Transverse colon (tissue), 4 donors: ENCODE measurements around the gene STRADA. TPM values are rescaled to one million over a fixed set of nuclear protein-coding genes. Genes with fewer than 3 reads are reported as not detected.

Experiments used
- DNase-seq: peaks from one replicate; pipeline ENCODE4 v3.0.0-alpha.2; 2019
- H3K27ac ChIP-seq, 4 donors: fragments of 200-600 bp; sonication (generic); 2 replicates each; pipeline ENCODE4 v1.5.1; 2016 to 2018; ENCODE audit warnings: inconsistent platforms in 4 of 4
- H3K27me3 ChIP-seq: fragments of 200-600 bp; sonication (generic); 2 replicates; pipeline ENCODE4 v1.5.1; 2017; ENCODE audit warnings: inconsistent platforms
- H3K36me3 ChIP-seq, 4 donors: fragments of 200-600 bp; sonication (generic); 2 replicates each; pipeline ENCODE4 v1.5.1; 2017 to 2019; ENCODE audit warnings: inconsistent platforms in 4 of 4
- H3K4me1 ChIP-seq, 4 donors: fragments of 200-600 bp; sonication (generic); 2 replicates each; pipeline ENCODE4 v1.5.1; 2017 to 2020; ENCODE audit warnings: inconsistent platforms in 4 of 4
- H3K4me3 ChIP-seq, 4 donors: fragments of 200-600 bp; sonication (generic); 1 replicate in 1 of 4; 2 replicates in 3 of 4; pipeline versions ENCODE4 v1.5.1 to v1.6.1; 2017 to 2019; ENCODE audit warnings: inconsistent platforms in 4 of 4
- H3K9me3 ChIP-seq, 2 donors: fragments of 200-600 bp; sonication (generic); 2 replicates each; pipeline ENCODE4 v1.5.1; 2017 to 2019; ENCODE audit warnings: inconsistent platforms in 2 of 2
- CTCF ChIP-seq, 5 experiments: fragments of 200-600 bp in 3 of 5; fragments of 450-650 bp in 2 of 5; sonication (generic) in 3 of 5; IDR thresholded peaks; 1 replicate in 2 of 5; 2 replicates in 3 of 5; pipeline ENCODE4 v1.5.1; 2016 to 2017; ENCODE audit warnings: antibody characterized with exemption in 5 of 5, inconsistent platforms in 3 of 5, mild to moderate bottlenecking in 2 of 5, moderate library complexity in 1 of 5
- EP300 ChIP-seq: sonication (generic); formaldehyde crosslinking; IDR thresholded peaks from one replicate; pipeline ENCODE4 v1.6.1; 2017; ENCODE audit warnings: antibody characterized with exemption, low read depth
- POLR2A ChIP-seq: fragments of 450-650 bp; IDR thresholded peaks from one replicate; pipeline ENCODE4 v1.6.1; 2016; ENCODE audit warnings: antibody characterized with exemption, mild to moderate bottlenecking, moderate library complexity
- POLR2AphosphoS5 ChIP-seq, 3 donors: sonication (generic); formaldehyde crosslinking; IDR thresholded peaks; one replicate each; pipeline ENCODE4 v1.6.1; 2016; ENCODE audit warnings: antibody characterized with exemption in 3 of 3
- WGBS, 2 donors: methylation state at CpG; one replicate each; pipeline ENCODE4 v1.1.5; 2018; ENCODE audit warnings: low coverage in 1 of 2; 5-methylcytosine and 5-hydroxymethylcytosine counted together
- in situ Hi-C, 4 donors: fragments of 200-750 bp; cut with MboI; loops; one replicate each; pipeline versions ENCODE4 v1.15.0 to v1.15.1; 2017; ENCODE audit warnings: low sequenced_read_pairs in 3 of 4, low pct_ligation_motif_present in 1 of 4, low pct_unique_long_range_greater_than_20kb in 1 of 4
- intact Hi-C: fragments of 100-400 bp; cut with DNase I; formaldehyde crosslinking; loops from one replicate; pipeline ENCODE4 v1.15.1; 2023; ENCODE audit warnings: low total_unique reads
- total RNA-seq, 4 donors: library from RNA; depleted of rRNA; stranded (reverse); fragments of >200 nt; gene quantifications; one replicate each; pipeline ENCODE4 v1.1.0, GENCODE V29; 2016

The STRADA gene
- total RNA-seq, 4 donors from 2014 or later = 23.1 to 37.8 (median 33.8) TPM

- DNase-seq = no peak
- Histone ChIP-seq H3K27me3 (peaks cover 15% of the 10 kb centered on the region), H3K9me3 (no peaks in the 10 kb centered on the region), H3K36me3 (no peaks in the 10 kb centered on the region), H3K4me1 (peaks cover 7 to 41% (median 29%) of the 10 kb centered on the region in 4 donors), H3K27ac (peak overlapping the region; percentile 83 to 87 (median 84)), H3K4me3 (peak overlapping the region in 3 of 4 donors; percentile 49 to 68 (median 64))
- intact Hi-C loops (loop anchor here (10.0 kb wide), 1 partner anchor 74 kb away; the partner anchor contains the start of gene MAP3K3), in situ Hi-C loops (no loop called here)
- no peak for TF ChIP-seq EP300
- TF ChIP-seq POLR2A = no peak
- TF ChIP-seq POLR2AphosphoS5 (IDR thresholded peaks at IDR 0.05) = no peak
- no peak for TF ChIP-seq CTCF (IDR thresholded peaks at IDR 0.05)
- 25% methylated on average over 24 of the region's 24 CpGs; no CpG with 5 or more reads in 1 of the 2 donors for WGBS, 2 donors
Observed at GRCh38 chr17:63698381-63698885, 43.2 kb downstream of the STRADA start.

- Histone ChIP-seq H3K27ac (peak overlapping the region; percentile 83 to 87 (median 84)), H3K27me3 (peaks cover 15% of the 10 kb centered on the region), H3K4me1 (peaks cover 7 to 41% (median 29%) of the 10 kb centered on the region in 4 donors), H3K4me3 (peak overlapping the region in 1 of 4 donors; percentile 64), H3K36me3 (no peaks in the 10 kb centered on the region), H3K9me3 (no peaks in the 10 kb centered on the region)
- TF ChIP-seq POLR2A = peak; percentile 20
- peak in 2 of 3 donors; percentile 6 to 39 for TF ChIP-seq POLR2AphosphoS5 (IDR thresholded peaks at IDR 0.05)
- peak; percentile 47 to 70 (median 61) for TF ChIP-seq CTCF (IDR thresholded peaks at IDR 0.05)
- no peak for TF ChIP-seq EP300
- intact Hi-C loops = loop anchor here (10.0 kb wide), 1 partner anchor 73 kb away; the partner anchor contains the start of gene MAP3K3
- WGBS, 2 donors = 47 to 76% methylated on average over 4 to 22 of the region's 22 CpGs
- peak; percentile 83 for DNase-seq
- in situ Hi-C loops = no loop called here
Observed at GRCh38 chr17:63697341-63698286, 44.0 kb downstream of the STRADA start.

GRCh38 chr17:63696381-63696961 lies 45.1 kb downstream of the STRADA start:
- Histone ChIP-seq H3K4me3 (no peak overlapping the region), H3K4me1 (peaks cover 7 to 40% (median 25%) of the 10 kb centered on the region in 4 donors), H3K27ac (peak overlapping the region; percentile 37 to 87 (median 84)), H3K9me3 (no peaks in the 10 kb centered on the region), H3K27me3 (peaks cover 15% of the 10 kb centered on the region), H3K36me3 (peaks cover 0 to 2% (median under 1%) of the 10 kb centered on the region in 4 donors)
- DNase-seq = peak; percentile 28
- intact Hi-C loops = loop anchor here (10.0 kb wide), 1 partner anchor 72 kb away; the partner anchor contains the start of gene MAP3K3
- TF ChIP-seq POLR2AphosphoS5 (IDR thresholded peaks at IDR 0.05) (no peak), EP300 (no peak), CTCF (IDR thresholded peaks at IDR 0.05) (peak in 3 of 5 experiments; percentile 11 to 21 (median 18)), POLR2A (no peak)
- in situ Hi-C loops = no loop called here
- 62% methylated on average over 6 of the region's 9 CpGs; no CpG with 5 or more reads in 1 of the 2 donors for WGBS, 2 donors
